Vagina (tissue), 2 donors: ENCODE results near the gene TRMT44.

ENCODE experiments used
- CTCF ChIP-seq, 3 experiments: fragments of 450-650 bp in 2 of 3; fragments of 200-600 bp in 1 of 3; sonication (generic) in 1 of 3; IDR thresholded peaks; one replicate each; pipeline ENCODE4 v1.5.1; 2017 to 2019; ENCODE audit warnings: antibody characterized with exemption in 3 of 3, mild to moderate bottlenecking in 2 of 3, moderate library complexity in 2 of 3
- POLR2A ChIP-seq, 2 donors: fragments of 450-650 bp; IDR thresholded peaks; one replicate each; pipeline ENCODE4 v1.6.1; 2017; ENCODE audit warnings: antibody characterized with exemption in 2 of 2, mild to moderate bottlenecking in 2 of 2, moderate library complexity in 2 of 2
- POLR2AphosphoS5 ChIP-seq, 2 donors: sonication (generic); formaldehyde crosslinking; IDR thresholded peaks; one replicate each; pipeline ENCODE4 v1.9.0; 2017; ENCODE audit warnings: antibody characterized with exemption in 2 of 2, mild to moderate bottlenecking in 2 of 2, low read depth in 1 of 2; ENCODE audit not compliant: insufficient read depth in 1 of 2

GRCh38 chr4:8435656-8436121 lies 4.9 kb upstream of the TRMT44 start:
- TF ChIP-seq POLR2AphosphoS5 (IDR thresholded peaks at IDR 0.05; ENCODE audit: insufficient read depth in 1 of 2, low read depth in 1 of 2) (no peak), CTCF (IDR thresholded peaks at IDR 0.05) (no peak), POLR2A (IDR thresholded peaks at IDR 0.05) (no peak)
